Body of pancreas (tissue), 4 donors: ENCODE measurements around the gene BRICD5.

Source experiments
- CTCF ChIP-seq, 7 experiments: fragments of 450-650 bp in 4 of 7; fragments of 200-600 bp in 3 of 7; sonication (generic) in 3 of 7; IDR thresholded peaks; one replicate each; pipeline ENCODE4 v1.5.1; 2016 to 2019; ENCODE audit warnings: antibody characterized with exemption in 7 of 7
- POLR2A ChIP-seq, 3 donors: fragments of 450-650 bp; IDR thresholded peaks; one replicate each; pipeline ENCODE4 v1.6.1; 2016; ENCODE audit warnings: antibody characterized with exemption in 3 of 3, mild to moderate bottlenecking in 2 of 3

- no peak for TF ChIP-seq POLR2A (IDR thresholded peaks at IDR 0.05)
- no peak for TF ChIP-seq CTCF (IDR thresholded peaks at IDR 0.05)
Measured at GRCh38 chr16:2160915-2161551, 49.6 kb downstream of the BRICD5 start.
